Measurements from ENCODE around the gene JAG1.

Gene JAG1

GRCh38 chr20:10651227-10651990 is 22.4 kb downstream of the JAG1 start:
- DNase-seq = no peak

DNA sequence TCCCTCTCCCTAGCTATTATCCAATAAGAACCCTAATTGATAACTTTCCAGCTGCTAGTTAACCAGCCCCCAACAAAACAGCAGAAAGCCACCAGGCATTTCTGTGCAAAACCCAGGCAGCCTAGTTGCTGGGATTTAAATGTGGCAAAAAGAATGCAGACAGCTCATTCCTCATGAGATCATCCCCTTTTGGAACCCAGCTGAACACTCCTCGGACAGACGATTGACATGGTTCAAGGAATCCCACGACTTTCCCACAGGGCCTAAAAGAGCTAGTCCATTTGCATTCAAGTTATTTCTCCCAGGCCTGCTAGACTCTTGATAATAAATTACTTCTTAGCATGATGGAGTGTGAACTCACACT is 24.0 kb downstream of the JAG1 start:
- no peak for DNase-seq

DNA sequence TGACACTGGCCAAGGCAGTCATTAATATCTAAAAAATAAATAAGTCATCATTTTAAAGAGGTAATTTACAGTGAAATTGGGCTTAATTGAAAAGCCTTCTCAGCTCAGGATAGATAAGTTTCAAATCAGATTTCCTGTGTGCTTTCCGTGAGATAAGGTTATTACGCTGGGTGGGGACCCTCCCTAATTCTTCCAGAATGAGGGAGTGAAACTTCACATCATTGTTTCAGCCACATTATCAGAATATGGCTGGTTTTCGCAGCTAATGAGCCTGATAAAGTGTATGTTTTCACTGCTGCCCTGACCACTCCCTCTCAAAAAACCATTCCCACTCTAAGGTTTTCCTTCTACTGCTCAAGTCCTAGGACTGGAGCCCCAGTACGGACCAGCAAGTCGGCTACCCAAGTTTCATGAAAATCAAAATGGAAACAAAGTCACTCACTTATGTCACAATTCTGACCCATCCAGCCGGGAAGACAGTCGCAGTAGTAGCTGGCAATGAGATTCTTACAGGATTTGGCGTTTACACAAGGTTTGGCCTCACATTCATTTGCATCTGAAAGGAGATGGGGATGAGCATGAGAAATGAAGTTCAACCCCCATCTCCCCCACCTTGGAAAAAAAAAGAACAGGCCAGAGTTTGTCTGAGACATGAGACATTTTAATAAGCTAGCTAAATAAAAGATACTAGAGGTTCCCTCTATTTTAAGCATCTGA is 24.6 kb downstream of the JAG1 start:
- DNase-seq = no peak

DNA sequence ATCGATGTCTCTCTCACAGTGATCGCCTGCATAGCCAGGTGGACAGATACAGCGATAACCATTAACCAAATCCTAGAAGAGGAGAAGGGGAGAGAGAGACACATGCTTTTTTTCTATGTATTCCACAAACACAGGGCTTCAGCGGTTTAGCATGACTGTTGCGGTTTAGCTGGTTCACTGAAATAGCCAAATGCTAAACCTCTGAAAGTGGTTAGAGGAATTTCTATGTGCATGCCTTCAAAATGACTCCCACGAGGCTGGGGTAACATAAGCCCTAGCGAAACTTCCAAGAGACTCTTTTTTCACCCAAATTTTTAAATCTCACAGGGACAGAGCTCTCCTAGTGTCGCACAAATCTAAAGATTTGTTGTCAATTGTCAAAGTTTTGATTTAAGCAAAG is 25.1 kb downstream of the JAG1 start:
- no peak for DNase-seq

- no peak for DNase-seq
These were observed 25.9 kb downstream of the JAG1 start for GRCh38 chr20:10647909-10648308.

DNA sequence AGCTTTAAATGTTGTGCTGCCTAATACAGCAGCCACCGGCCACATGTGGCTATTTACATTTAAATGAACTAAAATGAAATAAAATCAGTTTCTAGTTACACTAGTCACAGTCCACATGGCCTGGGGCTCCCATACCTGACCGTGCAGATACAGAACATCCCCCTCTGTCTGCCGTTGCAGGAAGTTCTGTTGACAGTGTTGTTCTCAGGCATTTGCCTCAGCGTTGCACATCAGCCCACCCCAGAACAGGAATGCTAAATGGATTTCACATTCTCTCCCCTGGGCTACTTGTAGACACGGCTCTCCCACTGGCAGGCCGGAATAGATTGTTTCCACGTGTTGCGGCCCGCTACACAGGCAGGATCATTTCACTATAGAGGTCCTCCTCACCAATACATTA is 26.3 kb downstream of the JAG1 start:
- DNase-seq = no peak

DNA sequence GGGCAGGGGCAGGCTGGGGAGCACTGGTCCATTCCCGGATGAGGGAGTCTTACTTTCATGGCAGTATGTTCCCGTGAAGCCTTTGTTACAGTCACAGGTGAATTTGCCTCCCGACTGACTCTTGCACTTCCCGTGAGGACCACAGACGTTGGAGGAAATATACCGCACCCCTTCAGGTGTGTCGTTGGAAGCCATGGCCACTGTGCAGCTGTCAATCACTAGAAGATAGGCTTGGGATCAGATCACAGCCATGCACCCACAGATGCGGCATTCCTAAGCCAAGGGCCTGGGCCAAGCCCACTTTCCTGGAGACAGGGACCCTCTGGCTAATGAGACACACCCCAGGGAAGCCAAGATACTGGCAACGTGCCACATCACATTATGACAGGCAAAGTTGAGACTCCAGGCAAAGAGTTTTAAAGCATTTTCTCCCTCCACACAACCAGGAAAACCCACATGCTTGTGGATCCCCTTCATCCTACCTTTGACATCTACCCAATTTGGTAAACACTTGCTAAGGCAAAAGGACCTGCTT is 26.8 kb downstream of the JAG1 start:
- DNase-seq = no peak

DNA sequence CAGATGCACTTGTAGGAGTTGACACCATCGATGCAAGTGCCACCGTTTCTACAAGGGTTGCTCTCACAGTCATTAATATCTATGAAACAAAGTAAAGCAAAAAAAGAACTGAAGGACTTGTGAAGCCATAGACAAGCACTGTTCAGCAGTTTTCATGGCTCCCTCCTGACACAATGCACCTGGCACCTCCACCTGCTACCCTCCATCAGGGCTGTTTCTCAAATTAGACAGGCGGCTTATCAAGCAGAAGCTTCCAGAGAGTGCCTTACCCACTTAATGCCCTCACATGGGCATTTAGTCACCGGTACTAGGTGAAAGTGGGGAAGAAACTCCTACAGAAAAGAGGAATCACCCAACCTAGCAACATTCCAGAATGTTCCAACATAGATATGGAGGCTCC is 27.8 kb downstream of the JAG1 start:
- no peak for DNase-seq

DNA sequence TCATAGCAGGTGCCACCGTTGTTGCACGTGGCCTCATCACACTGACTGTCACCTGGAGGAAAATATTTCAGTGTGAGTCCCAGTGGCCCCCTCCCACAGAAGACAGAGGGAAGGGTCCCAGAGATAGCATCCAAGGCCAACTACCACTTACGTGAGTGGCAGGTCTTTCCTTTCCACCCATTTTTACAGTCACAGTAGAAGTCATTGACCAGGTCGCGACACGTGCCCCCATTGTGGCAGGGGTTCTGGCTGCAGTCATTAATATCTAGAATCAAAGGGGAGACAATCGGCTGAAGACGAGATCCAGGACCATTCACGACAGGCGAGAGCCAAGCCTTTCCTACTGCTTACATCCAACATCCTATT is 28.6 kb downstream of the JAG1 start:
- no peak for DNase-seq

DNA sequence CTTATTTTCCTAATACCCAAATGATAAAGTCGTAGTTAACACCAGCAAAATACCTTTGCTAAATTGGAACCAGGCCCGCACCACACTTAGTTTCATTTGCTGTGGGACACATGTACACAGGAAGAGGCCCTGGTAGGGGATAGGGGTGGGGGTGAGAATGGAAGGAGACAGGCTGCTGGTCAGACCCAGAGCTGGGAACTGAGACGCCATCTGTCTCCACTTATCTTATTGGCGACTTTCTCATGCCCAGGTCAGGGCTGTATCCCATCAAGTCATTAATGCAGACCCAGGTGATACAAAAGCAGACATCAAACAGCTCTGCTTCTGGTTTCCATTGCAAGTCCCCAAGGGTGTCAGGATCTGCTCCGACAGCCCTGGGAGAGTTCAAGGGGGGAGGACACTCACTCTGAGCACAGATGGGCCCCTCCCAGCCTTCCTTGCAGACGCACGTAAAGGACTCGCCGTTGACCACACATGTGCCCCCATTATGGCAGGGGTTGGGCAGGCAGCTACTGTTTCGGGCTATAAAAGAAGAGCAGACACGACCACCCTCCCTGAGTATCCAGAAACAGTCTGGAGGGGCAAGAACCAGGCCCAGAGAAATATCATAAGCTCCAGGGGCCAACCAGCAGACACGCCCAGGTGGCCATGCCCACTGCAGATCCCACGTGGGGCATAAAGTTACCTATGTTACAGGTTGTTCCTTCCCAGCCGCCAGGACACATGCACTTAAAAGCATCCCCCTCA is 29.2 kb downstream of the JAG1 start:
- no peak for DNase-seq

DNA sequence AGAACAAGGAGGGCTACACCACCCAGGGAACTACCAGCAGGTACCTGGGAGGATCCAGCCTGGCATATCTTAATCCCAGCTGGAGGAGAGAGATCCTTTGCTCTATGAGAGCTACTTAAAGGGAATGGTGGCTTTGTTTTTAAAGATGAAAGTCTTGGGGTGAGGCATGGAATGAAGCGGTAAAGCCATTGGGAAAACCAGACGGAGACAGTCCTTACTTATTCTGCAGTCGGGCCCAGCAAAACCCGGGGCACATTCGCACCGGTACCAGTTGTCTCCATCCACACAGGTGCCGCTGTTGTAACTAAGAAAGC is 30.3 kb downstream of the JAG1 start:
- DNase-seq = no peak

GRCh38 chr20:10642856-10643559 is 30.8 kb downstream of the JAG1 start:
- no peak for DNase-seq

DNA sequence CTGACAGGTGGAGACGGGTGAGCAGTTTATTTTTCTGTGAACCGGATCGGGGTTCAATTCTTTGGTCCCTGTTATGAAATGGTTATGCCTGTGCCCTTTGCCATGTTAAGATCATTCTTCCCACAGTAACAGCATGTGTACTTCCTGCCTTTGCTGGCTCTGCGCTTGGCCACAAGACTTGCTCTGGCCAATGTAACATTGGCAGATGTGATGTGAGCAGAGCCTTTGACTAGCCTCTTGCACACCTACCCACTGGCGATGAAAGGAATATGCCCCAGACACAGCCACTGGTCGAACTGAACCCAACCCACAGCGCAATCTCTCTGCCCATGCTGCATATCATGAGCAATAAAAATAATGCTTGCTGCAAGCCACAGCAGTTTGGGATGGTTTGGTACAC is 31.9 kb downstream of the JAG1 start:
- DNase-seq = no peak

DNA sequence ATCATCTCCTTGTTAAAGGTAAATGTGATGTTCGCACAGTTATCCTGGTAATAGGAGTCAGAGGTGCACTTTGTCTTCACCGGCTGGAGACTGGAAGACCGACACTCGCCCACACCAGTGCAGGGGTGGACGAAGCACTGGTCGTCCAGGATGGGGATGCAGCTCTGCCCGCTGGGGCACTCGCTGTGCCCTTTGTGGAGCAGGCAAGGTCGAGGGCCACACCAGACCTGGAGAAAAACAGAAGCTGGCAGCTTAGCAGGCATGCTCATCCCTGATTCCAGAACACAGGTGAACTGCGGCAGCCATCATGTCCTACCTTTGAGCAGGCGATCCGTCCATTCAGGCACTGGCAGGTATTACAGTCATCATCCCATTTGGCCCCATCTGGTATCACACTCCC is 32.3 kb downstream of the JAG1 start:
- DNase-seq = no peak

- DNase-seq = no peak
These were observed 32.9 kb downstream of the JAG1 start for GRCh38 chr20:10640897-10641296.

GRCh38 chr20:10639737-10640556 is 33.9 kb downstream of the JAG1 start:
- no peak for DNase-seq

GRCh38 chr20:10639077-10639736 is 34.6 kb downstream of the JAG1 start:
- DNase-seq = no peak

DNA sequence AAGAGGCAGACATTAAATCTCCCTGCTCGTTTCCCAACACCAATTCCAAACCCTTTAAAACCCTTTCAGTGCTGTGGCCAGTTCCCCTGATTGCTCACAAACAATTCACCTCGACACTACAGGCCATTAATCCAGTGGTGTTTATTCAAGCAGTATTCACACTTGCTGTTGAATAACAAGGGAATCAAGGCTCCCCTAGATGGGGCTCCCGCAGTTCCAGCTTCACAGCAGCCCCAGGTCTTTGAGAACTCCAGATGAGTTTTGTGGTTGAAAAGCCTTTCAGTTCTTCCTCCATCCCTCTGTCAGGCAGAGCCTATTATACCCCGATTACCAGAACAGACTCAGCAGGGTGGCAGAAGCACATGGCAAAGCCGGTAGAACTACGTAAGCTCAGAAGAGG is 36.2 kb downstream of the JAG1 start:
- DNase-seq = no peak

- no peak for DNase-seq
These were observed 36.7 kb downstream of the JAG1 start for GRCh38 chr20:10637031-10637559.

GRCh38 chr20:10636326-10636818 is 37.4 kb downstream of the JAG1 start:
- DNase-seq = no peak

- no peak for DNase-seq
These were observed 38.2 kb downstream of the JAG1 start for GRCh38 chr20:10635476-10636208.

Data from NCI-H2029 treated with DMSO at 0.1 percent for 48 hours (cell line).